ENCODE results near the gene TIPARP. TPM values are rescaled to one million over a fixed set of nuclear protein-coding genes. Genes with fewer than 3 reads are reported as not detected.

The TIPARP gene
- total RNA-seq, 1 experiment from 2014 or later = 41.0 TPM

- DNase-seq (ENCODE audit: low read depth) = peak; percentile 25
Measured at GRCh38 chr3:156676768-156677479, 2.5 kb downstream of the TIPARP start.

GRCh38 chr3:156677536-156677935, 3.1 kb downstream of the TIPARP start:
- DNase-seq (ENCODE audit: low read depth) = peak; percentile 14

GRCh38 chr3:156678197-156678596, 3.8 kb downstream of the TIPARP start:
- DNase-seq (ENCODE audit: low read depth) = no peak

GRCh38 chr3:156680243-156680914, 6.0 kb downstream of the TIPARP start:
- no peak for DNase-seq (ENCODE audit: low read depth)

- peak; percentile 83 for DNase-seq (ENCODE audit: low read depth)
Measured at GRCh38 chr3:156681002-156681401, 6.6 kb downstream of the TIPARP start.

GRCh38 chr3:156682501-156682900, 8.1 kb downstream of the TIPARP start:
- no peak for DNase-seq (ENCODE audit: low read depth)

- no peak for DNase-seq (ENCODE audit: low read depth)
Measured at GRCh38 chr3:156682963-156683362, 8.6 kb downstream of the TIPARP start.

GRCh38 chr3:156685198-156685597, 10.8 kb downstream of the TIPARP start:
- DNase-seq (ENCODE audit: low read depth) = no peak

GRCh38 chr3:156685752-156686151, 11.4 kb downstream of the TIPARP start:
- no peak for DNase-seq (ENCODE audit: low read depth)

- DNase-seq (ENCODE audit: low read depth) = no peak
Measured at GRCh38 chr3:156687023-156687422, 12.6 kb downstream of the TIPARP start.

- DNase-seq (ENCODE audit: low read depth) = no peak
Measured at GRCh38 chr3:156688632-156689452, 14.5 kb downstream of the TIPARP start.

GRCh38 chr3:156689608-156690007, 15.2 kb downstream of the TIPARP start:
- DNase-seq (ENCODE audit: low read depth) = no peak

GRCh38 chr3:156691920-156692319, 17.5 kb downstream of the TIPARP start:
- DNase-seq (ENCODE audit: low read depth) = peak; percentile 46

GRCh38 chr3:156693166-156693565, 18.8 kb downstream of the TIPARP start:
- DNase-seq (ENCODE audit: low read depth) = peak; percentile 49

- DNase-seq (ENCODE audit: low read depth) = peak; percentile 45
Measured at GRCh38 chr3:156694536-156694935, 20.1 kb downstream of the TIPARP start.

GRCh38 chr3:156702367-156702766, 28.0 kb downstream of the TIPARP start:
- DNase-seq (ENCODE audit: low read depth) = no peak

- no peak for DNase-seq (ENCODE audit: low read depth)
Measured at GRCh38 chr3:156704370-156705036, 30.1 kb downstream of the TIPARP start.

- DNase-seq (ENCODE audit: low read depth) = no peak
Measured at GRCh38 chr3:156705761-156706616, 31.6 kb downstream of the TIPARP start.

- no peak for DNase-seq (ENCODE audit: low read depth)
Measured at GRCh38 chr3:156707588-156707987, 33.2 kb downstream of the TIPARP start.

- no peak for DNase-seq (ENCODE audit: low read depth)
Measured at GRCh38 chr3:156710429-156710828, 36.0 kb downstream of the TIPARP start.

- DNase-seq (ENCODE audit: low read depth) = no peak
Measured at GRCh38 chr3:156711113-156711512, 36.7 kb downstream of the TIPARP start.

Measured in Daoy (cell line).